ENCODE results near the gene PIP4K2A. TPM values are rescaled to one million over a fixed set of nuclear protein-coding genes. Genes with fewer than 3 reads are reported as not detected.

The PIP4K2A gene
- total and polyA plus RNA-seq, 2 experiments from 2014 or later, result 39.9 to 40.1 TPM

DNA sequence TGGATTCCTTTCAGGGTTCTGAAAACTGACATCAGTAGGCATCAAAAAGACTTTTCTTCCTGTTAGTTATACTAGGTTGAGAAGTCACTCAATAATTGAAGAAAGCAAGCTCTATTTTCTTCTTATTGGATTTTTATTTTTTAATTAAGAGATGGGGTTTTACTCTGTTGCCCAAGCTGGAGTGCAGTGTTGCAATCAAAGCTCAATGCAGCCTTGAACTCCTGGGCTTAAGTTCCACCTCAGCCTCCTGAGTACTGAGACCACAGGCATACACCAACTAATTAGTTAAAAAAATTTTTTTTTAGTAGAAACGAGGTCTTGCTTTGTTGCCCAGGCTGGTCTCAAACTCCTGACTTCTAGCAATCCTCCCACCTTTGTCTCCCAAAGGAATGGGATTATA lies 28.0 kb downstream of the PIP4K2A start:
- DNase-seq (ENCODE audit: low spot score) (no peak), ATAC-seq (no peak)
- H3K36me3 ChIP-seq (ENCODE audit: insufficient read depth), result no peaks in the 10 kb centered on the region
- Mint-ChIP-seq H3K9me3 (peaks cover 4% of the 10 kb centered on the region), H3K27ac (no peak overlapping the region), H3K4me3 (no peak overlapping the region), H3K36me3 (ENCODE audit: low read depth) (peaks cover 14% of the 10 kb centered on the region; the same call in 2 of the 3 replicates), H3K27me3 (ENCODE audit: insufficient read depth, low read depth, poor library complexity) (peaks cover 2% of the 10 kb centered on the region), H3K4me1 (peaks cover 71% of the 10 kb centered on the region)
- TF ChIP-seq JUNB (IDR thresholded peaks at IDR 0.05; ENCODE audit: unreplicated experiment) (no peak), POLR2AphosphoS5 (IDR thresholded peaks at IDR 0.05; ENCODE audit: low read depth) (no peak), STAT1 (IDR thresholded peaks at IDR 0.05; ENCODE audit: unreplicated experiment) (no peak), NANOG (IDR thresholded peaks at IDR 0.05; ENCODE audit: borderline replicate concordance) (no peak), ZNF114 (CRISPR knock-in tag; IDR thresholded peaks at IDR 0.05) (no peak), EZH2 (IDR thresholded peaks at IDR 0.05; ENCODE audit: low read depth, unreplicated experiment) (no peak), ZNF331 (CRISPR knock-in tag; IDR thresholded peaks at IDR 0.05; ENCODE audit: low read depth) (no peak), EZH2phosphoT487 (IDR thresholded peaks at IDR 0.05; ENCODE audit: unreplicated experiment) (no peak), CREB1 (CRISPR knock-in tag; IDR thresholded peaks at IDR 0.05; ENCODE audit: low read depth) (no peak)
- TF ChIP-seq, protein P1, sequence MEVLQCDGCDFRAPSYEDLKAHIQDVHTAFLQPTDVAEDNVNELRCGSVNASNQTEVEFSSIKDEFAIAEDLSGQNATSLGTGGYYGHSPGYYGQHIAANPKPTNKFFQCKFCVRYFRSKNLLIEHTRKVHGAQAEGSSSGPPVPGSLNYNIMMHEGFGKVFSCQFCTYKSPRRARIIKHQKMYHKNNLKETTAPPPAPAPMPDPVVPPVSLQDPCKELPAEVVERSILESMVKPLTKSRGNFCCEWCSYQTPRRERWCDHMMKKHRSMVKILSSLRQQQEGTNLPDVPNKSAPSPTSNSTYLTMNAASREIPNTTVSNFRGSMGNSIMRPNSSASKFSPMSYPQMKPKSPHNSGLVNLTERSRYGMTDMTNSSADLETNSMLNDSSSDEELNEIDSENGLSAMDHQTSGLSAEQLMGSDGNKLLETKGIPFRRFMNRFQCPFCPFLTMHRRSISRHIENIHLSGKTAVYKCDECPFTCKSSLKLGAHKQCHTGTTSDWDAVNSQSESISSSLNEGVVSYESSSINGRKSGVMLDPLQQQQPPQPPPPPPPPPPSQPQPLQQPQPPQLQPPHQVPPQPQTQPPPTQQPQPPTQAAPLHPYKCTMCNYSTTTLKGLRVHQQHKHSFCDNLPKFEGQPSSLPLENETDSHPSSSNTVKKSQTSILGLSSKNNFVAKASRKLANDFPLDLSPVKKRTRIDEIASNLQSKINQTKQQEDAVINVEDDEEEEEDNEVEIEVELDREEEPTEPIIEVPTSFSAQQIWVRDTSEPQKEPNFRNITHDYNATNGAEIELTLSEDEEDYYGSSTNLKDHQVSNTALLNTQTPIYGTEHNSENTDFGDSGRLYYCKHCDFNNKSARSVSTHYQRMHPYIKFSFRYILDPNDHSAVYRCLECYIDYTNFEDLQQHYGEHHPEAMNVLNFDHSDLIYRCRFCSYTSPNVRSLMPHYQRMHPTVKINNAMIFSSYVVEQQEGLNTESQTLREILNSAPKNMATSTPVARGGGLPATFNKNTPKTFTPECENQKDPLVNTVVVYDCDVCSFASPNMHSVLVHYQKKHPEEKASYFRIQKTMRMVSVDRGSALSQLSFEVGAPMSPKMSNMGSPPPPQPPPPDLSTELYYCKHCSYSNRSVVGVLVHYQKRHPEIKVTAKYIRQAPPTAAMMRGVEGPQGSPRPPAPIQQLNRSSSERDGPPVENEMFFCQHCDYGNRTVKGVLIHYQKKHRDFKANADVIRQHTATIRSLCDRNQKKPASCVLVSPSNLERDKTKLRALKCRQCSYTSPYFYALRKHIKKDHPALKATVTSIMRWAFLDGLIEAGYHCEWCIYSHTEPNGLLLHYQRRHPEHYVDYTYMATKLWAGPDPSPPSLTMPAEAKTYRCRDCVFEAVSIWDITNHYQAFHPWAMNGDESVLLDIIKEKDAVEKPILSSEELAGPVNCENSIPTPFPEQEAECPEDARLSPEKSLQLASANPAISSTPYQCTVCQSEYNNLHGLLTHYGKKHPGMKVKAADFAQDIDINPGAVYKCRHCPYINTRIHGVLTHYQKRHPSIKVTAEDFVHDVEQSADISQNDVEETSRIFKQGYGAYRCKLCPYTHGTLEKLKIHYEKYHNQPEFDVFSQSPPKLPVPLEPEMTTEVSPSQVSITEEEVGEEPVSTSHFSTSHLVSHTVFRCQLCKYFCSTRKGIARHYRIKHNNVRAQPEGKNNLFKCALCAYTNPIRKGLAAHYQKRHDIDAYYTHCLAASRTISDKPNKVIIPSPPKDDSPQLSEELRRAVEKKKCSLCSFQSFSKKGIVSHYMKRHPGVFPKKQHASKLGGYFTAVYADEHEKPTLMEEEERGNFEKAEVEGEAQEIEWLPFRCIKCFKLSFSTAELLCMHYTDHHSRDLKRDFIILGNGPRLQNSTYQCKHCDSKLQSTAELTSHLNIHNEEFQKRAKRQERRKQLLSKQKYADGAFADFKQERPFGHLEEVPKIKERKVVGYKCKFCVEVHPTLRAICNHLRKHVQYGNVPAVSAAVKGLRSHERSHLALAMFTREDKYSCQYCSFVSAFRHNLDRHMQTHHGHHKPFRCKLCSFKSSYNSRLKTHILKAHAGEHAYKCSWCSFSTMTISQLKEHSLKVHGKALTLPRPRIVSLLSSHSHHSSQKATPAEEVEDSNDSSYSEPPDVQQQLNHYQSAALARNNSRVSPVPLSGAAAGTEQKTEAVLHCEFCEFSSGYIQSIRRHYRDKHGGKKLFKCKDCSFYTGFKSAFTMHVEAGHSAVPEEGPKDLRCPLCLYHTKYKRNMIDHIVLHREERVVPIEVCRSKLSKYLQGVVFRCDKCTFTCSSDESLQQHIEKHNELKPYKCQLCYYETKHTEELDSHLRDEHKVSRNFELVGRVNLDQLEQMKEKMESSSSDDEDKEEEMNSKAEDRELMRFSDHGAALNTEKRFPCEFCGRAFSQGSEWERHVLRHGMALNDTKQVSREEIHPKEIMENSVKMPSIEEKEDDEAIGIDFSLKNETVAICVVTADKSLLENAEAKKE (CRISPR knock-in tag; IDR thresholded peaks at IDR 0.05), result no peak
- TF ChIP-seq, protein P2, sequence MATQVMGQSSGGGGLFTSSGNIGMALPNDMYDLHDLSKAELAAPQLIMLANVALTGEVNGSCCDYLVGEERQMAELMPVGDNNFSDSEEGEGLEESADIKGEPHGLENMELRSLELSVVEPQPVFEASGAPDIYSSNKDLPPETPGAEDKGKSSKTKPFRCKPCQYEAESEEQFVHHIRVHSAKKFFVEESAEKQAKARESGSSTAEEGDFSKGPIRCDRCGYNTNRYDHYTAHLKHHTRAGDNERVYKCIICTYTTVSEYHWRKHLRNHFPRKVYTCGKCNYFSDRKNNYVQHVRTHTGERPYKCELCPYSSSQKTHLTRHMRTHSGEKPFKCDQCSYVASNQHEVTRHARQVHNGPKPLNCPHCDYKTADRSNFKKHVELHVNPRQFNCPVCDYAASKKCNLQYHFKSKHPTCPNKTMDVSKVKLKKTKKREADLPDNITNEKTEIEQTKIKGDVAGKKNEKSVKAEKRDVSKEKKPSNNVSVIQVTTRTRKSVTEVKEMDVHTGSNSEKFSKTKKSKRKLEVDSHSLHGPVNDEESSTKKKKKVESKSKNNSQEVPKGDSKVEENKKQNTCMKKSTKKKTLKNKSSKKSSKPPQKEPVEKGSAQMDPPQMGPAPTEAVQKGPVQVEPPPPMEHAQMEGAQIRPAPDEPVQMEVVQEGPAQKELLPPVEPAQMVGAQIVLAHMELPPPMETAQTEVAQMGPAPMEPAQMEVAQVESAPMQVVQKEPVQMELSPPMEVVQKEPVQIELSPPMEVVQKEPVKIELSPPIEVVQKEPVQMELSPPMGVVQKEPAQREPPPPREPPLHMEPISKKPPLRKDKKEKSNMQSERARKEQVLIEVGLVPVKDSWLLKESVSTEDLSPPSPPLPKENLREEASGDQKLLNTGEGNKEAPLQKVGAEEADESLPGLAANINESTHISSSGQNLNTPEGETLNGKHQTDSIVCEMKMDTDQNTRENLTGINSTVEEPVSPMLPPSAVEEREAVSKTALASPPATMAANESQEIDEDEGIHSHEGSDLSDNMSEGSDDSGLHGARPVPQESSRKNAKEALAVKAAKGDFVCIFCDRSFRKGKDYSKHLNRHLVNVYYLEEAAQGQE (IDR thresholded peaks at IDR 0.05; ENCODE audit: unreplicated experiment), result no peak
- TF ChIP-seq, protein P3, sequence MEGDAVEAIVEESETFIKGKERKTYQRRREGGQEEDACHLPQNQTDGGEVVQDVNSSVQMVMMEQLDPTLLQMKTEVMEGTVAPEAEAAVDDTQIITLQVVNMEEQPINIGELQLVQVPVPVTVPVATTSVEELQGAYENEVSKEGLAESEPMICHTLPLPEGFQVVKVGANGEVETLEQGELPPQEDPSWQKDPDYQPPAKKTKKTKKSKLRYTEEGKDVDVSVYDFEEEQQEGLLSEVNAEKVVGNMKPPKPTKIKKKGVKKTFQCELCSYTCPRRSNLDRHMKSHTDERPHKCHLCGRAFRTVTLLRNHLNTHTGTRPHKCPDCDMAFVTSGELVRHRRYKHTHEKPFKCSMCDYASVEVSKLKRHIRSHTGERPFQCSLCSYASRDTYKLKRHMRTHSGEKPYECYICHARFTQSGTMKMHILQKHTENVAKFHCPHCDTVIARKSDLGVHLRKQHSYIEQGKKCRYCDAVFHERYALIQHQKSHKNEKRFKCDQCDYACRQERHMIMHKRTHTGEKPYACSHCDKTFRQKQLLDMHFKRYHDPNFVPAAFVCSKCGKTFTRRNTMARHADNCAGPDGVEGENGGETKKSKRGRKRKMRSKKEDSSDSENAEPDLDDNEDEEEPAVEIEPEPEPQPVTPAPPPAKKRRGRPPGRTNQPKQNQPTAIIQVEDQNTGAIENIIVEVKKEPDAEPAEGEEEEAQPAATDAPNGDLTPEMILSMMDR (conservative IDR thresholded peaks at IDR 0.05; ENCODE audit: low read depth in 2 of 2), result no peak
- TF ChIP-seq, protein P4, sequence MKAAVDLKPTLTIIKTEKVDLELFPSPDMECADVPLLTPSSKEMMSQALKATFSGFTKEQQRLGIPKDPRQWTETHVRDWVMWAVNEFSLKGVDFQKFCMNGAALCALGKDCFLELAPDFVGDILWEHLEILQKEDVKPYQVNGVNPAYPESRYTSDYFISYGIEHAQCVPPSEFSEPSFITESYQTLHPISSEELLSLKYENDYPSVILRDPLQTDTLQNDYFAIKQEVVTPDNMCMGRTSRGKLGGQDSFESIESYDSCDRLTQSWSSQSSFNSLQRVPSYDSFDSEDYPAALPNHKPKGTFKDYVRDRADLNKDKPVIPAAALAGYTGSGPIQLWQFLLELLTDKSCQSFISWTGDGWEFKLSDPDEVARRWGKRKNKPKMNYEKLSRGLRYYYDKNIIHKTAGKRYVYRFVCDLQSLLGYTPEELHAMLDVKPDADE (IDR thresholded peaks at IDR 0.05), result no peak
- H3K79me2 ChIP-seq (replicated peaks; ENCODE audit: insufficient read depth), result peaks cover 91% of the 10 kb centered on the region
- no peak overlapping the region for H3K4me2 ChIP-seq
- no peaks in the 10 kb centered on the region for H4K20me1 ChIP-seq (replicated peaks; ENCODE audit: insufficient read depth)
- H3K9me2 ChIP-seq (ENCODE audit: insufficient read depth), result no peaks in the 10 kb centered on the region
- H3K4me1 ChIP-seq (ENCODE audit: insufficient read depth), result peaks cover 68% of the 10 kb centered on the region
- no peak overlapping the region for H2AFZ ChIP-seq
- no peak overlapping the region for H3K4me3 ChIP-seq
- H3K27me3 ChIP-seq (ENCODE audit: insufficient read depth), result no peaks in the 10 kb centered on the region
- H3F3A ChIP-seq (replicated peaks; ENCODE audit: low read depth), result 0 out of 2 replicates have a peak, but pooled peaks cover under 1% of the 10 kb centered on the region
- H3K27ac ChIP-seq (ENCODE audit: low read depth), result no peak overlapping the region
